GM19467 (cell line): ENCODE measurements around the gene ADSS1.

Experiments
- ATAC-seq: cut with Tn5 transposase; IDR thresholded peaks from one replicate; pipeline ENCODE4 v1.9.1; 2021; ENCODE audit warnings: mild to moderate bottlenecking, moderate library complexity; ENCODE audit not compliant: unreplicated experiment

ADSS1 gene

GRCh38 chr14:104791425-104791824 lies 67.4 kb downstream of the ADSS1 start:
- no peak for ATAC-seq

- no peak for ATAC-seq
These were observed 68.3 kb downstream of the ADSS1 start for GRCh38 chr14:104792101-104792884.

- no peak for ATAC-seq
These were observed 69.1 kb downstream of the ADSS1 start for GRCh38 chr14:104792945-104793702.

GRCh38 chr14:104793703-104793959 lies 69.6 kb downstream of the ADSS1 start:
- no peak for ATAC-seq

GRCh38 chr14:104794099-104794498 lies 70.1 kb downstream of the ADSS1 start:
- no peak for ATAC-seq

GRCh38 chr14:104794631-104794992 lies 70.6 kb downstream of the ADSS1 start:
- no peak for ATAC-seq

GRCh38 chr14:104794993-104795780 lies 71.2 kb downstream of the ADSS1 start, which contains the start of gene AKT1:
TSS of gene AKT1 (minus strand) at chr14:104795748. CDS start at chr14:104792643, 3,105 bp downstream.
- ATAC-seq = no peak

- no peak for ATAC-seq
These were observed 72.0 kb downstream of the ADSS1 start for GRCh38 chr14:104795781-104796686.

- ATAC-seq = no peak
These were observed 72.7 kb downstream of the ADSS1 start for GRCh38 chr14:104796687-104797081.
